NCI-H1092 treated with DMSO at 0.1 percent for 48 hours (cell line): ENCODE data around the gene RFC2.
A peak's percentile ranks its signal among the peaks of the same experiment; 100 is the strongest.
"Not testable (repeated sequence)": the region's sequence is repeated elsewhere in the genome, so short reads cannot be mapped to it uniquely, and the experiment has no call there.

Experiments used
- DNase-seq: peaks from one replicate; lab custom pipeline; 2025; lab: John Stamatoyannopoulos, UW

The RFC2 gene

DNA sequence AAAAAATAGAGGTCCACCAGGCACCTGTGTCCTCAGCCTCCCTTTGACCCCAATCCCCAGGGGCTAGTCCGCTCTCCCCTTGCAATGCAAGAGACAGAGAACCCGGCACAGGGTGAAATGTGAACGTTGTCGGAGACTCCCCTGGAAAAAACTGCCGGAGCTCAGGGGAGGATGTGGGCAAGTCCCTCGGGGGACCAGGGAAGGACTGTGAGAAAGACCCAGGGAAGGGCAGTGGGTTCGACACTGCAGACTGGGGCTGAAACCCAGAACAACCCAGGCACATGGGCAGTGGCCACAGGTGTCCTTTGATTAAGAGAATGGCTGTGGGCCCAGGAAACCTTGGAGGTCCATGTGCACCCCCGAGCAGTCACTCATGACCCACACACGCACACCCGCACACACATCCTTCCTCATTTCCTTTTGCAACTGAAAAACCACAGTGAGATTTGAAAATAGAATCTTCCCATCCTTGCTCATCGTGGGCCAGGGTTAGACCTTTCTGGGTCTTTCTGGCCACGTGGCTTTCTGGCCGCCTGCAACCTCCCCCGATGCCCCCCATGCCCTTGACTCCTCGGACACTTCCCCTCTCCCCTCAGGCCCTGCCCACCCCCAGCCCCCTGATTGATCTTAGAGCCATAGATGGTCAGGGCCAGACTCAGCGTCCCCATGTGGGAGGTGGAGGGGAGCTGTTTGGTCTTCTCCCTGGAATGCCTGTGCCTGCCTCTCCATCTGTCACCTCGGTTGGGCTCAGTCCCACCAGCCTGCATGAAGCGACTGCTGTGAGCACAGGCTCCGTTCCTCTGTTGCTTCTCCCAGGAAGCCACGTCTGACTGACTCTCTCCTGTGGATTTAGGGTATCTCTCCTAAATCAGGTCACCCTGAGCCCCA, 36.5 kb downstream of the RFC2 start:
- DNase-seq, result no peak

DNA sequence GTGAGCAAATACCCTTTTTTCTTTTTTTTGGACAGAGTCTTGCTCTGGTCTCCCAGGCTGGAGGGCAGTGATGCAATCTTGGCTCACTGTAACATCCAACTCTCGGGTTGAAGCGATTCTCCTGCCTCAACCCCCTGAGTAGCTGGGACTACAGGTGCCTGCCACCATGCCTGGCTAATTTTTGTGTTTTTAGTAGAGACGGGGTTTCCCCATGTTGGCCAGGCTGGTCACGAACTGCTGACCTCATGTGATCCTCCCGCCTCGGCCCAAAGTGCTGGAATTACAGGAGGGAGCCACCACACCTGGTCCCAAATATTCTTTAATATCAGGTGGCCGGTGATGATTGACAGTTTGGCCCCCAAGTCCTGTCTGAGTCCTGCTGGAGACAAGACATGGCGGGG, 37.8 kb downstream of the RFC2 start:
- no peak for DNase-seq

GRCh38 chr7:74215921-74216320, 38.3 kb downstream of the RFC2 start:
- no peak for DNase-seq

GRCh38 chr7:74214816-74215630, 39.2 kb downstream of the RFC2 start:
- DNase-seq, result no peak

GRCh38 chr7:74212661-74213060, 41.5 kb downstream of the RFC2 start:
- DNase-seq, result no peak

DNA sequence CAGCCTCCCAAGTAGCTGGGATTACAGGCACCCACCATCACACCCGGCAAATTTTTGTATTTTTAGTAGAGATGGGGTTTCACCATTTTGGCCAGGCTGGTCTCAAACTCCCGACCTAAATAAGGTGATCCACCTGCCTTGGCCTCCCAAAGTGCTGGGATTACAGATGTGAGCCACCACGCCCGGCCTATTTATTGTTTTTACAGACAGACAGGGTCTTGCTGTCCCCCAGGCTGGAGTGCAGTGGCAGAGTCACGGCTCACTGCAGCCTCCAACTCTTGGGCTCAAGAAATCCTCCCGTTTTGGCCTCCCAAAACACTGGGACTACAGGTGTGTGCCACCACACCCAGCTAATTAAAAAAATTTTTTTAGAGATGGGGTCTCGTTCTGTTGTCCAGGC, 46.0 kb downstream of the RFC2 start:
- not testable (repeated sequence) for DNase-seq

- DNase-seq, result no peak
These were observed 46.6 kb downstream of the RFC2 start for GRCh38 chr7:74207586-74207985.

GRCh38 chr7:74206589-74207120, 47.5 kb downstream of the RFC2 start:
- DNase-seq, result peak; percentile 68

- DNase-seq, result not testable (repeated sequence)
These were observed 48.1 kb downstream of the RFC2 start for GRCh38 chr7:74206052-74206451.

GRCh38 chr7:74203956-74204618, 50.1 kb downstream of the RFC2 start:
- DNase-seq, result no peak

- DNase-seq, result no peak
These were observed 51.2 kb downstream of the RFC2 start for GRCh38 chr7:74202841-74203556.

- DNase-seq, result no peak
These were observed 54.4 kb downstream of the RFC2 start for GRCh38 chr7:74199551-74200355.

GRCh38 chr7:74197449-74198124, 56.6 kb downstream of the RFC2 start:
- no peak for DNase-seq

DNA sequence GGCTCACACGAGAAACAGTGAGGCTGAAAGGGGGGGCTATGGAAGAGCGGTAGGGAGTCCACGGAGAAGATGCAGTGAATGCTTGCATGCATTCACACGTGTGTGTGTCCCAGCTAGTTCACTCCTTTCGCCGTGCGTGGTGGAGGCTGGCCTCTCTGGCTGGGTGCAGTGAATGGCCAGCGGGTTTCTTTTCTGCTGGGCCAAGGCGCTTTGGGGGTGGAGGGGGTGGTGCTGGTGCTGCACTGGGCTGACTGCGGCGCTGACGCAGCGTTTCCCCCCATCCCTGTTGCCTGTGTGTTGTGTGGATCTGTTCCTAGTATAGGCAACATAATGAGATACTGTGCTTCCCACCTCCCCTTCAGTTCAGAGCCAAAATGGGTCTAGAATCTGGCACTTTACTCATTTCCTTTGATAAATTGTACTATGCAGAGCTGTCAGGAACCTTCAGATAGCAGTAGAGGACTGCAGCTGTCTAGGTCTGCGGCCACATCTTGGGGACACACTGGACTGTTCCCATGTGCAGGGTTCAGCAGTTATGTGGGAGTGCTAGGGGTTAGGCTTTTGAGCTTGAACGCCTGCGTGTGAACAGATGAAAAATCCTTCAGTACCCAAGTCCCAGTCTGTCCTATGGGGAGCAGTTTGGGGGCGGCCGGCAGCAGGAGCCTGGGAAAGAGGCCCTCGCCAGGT, 58.1 kb downstream of the RFC2 start:
- not testable (repeated sequence) for DNase-seq

GRCh38 chr7:74195139-74195860, 58.9 kb downstream of the RFC2 start:
- not testable (repeated sequence) for DNase-seq

- no peak for DNase-seq
These were observed 59.5 kb downstream of the RFC2 start for GRCh38 chr7:74194686-74195085.

DNA sequence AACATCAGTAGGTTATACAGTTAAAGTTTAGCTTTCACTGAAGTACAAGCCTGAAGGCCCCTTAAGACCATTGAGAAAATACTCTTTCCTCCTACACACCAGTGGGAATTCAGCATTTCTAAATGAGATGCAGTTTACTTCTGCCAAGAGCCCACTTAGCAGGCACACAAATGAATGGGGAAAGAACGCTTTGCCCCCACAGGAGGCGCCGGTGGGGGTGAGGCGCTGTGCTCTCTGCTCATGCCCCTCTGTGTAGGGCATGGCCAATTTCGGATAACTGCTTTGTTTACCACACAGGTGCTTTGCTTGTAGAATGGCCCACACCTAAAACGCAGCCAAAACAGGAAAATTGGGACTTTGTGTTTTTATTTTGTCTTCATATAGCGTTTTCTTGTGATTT, 60.3 kb downstream of the RFC2 start:
- DNase-seq, result no peak

- DNase-seq, result no peak
These were observed 61.1 kb downstream of the RFC2 start for GRCh38 chr7:74193054-74193453.

DNA sequence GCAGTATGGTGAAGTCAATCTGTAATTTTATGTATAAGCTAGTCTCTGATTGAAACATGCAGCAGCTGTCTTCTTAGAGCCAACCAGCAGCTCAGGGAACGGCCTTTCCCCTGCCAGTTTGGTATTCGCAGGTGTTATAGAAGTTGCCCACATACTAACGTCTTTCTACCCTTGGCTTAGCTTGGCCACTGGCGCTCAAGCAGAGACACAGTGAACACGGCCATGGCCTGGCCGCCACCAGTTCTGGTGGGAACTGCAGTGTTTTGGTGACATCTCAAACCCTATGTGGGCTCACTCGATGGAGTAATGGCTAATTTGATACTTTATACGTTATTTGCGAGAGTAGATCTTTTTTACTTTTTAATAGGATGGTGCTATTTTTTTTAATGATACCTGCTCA, 63.0 kb downstream of the RFC2 start:
- no peak for DNase-seq
